Stimulated activated CD8-positive, alpha-beta memory T cell treated with anti-CD3 and anti-CD28 coated beads, Interleukin-4, amount 100 ng/mL, for 4 hours (primary cell): ENCODE results near the gene CACNA1A.
"Not testable (repeated sequence)": the region's sequence is repeated elsewhere in the genome, so short reads cannot be mapped to it uniquely, and the experiment has no call there.

ENCODE experiments used
- DNase-seq, 2 donors: peaks; one replicate each; pipeline ENCODE4 v3.0.0-alpha.2; 2020; ENCODE audit warnings: low read depth in 2 of 2, low spot score in 1 of 2

Gene CACNA1A

GRCh38 chr19:13366529-13367143 lies 139.6 kb downstream of the CACNA1A start:
- DNase-seq: no peak

DNA sequence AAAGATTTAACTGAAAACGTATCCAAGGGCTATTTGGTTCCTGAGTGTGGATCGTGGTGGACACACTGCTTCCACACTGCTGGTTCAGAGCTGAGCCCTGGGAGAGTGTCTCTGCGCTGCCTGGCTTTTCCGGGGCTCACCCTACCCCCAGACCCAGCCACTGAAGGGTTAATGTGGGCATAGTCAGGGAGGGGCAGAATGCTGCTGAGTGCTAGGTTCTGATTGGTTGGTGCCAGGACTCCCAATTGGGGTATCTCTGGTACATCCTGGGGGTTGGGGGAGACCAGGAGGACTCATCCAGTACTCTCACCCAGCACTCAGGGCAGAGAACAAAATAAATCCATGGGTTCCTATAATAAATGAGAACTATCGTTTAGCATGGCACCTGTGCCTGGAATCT lies 142.3 kb downstream of the CACNA1A start:
- DNase-seq: no peak

DNA sequence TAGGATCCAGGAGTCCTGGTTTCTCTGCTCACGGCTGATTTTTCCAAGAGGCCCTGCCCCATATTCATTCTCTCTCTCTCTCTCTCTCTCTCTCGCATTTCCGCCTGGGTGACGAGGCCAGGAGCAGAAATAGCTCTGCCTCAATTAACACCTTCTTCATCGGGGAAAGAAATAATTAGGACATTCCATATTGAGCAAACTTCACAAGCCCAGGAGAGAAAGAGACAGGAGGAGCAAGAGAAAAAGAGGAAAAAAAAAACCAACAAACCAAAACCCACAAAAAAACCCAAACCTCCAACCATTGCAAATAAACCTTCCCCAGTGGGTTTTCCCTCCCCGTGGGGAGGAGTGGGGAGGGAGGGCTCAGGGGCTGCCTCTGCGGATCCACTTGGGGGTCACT lies 143.0 kb downstream of the CACNA1A start:
- no peak for DNase-seq

DNA sequence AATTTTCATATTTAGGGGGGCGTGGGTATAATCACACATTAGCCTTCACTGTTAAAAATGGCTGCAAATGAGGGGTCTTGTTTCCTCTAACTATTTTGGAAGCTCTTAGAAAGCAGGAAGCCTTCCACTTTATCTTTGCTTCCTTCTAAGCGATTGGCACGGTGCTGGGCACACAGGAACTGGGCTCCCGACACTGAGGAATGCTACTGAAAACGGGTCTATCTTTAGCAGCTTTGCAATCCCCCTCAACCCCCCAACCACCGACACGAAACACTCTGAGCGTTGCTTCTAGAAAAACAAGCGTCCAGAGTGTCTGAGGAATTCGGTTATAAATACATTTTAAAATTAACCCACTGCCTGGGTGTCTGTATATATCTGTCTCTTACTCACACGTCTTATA lies 143.6 kb downstream of the CACNA1A start:
- DNase-seq: no peak

DNA sequence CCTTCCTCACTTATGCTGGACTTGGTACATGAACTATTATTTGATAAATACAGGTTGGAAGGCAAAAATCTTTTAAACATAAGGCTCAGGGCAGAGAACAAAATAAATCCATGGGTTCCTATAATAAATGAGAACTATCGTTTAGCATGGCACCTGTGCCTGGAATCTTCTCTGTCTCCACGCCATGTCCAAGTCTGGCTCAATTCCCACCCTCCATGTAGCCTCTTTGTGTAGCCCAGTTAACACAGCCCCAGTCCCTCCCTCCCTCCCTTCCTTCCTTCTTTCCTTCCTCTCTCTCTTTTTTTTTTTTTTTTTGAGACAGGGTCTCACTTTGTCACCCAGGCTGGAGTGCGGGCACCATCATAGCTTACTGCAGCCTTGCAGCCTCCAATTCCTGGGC lies 144.6 kb downstream of the CACNA1A start:
- not testable (repeated sequence) for DNase-seq

GRCh38 chr19:13356686-13357280 lies 149.5 kb downstream of the CACNA1A start:
- DNase-seq: no peak

GRCh38 chr19:13356185-13356584 lies 150.1 kb downstream of the CACNA1A start:
- no peak for DNase-seq

DNA sequence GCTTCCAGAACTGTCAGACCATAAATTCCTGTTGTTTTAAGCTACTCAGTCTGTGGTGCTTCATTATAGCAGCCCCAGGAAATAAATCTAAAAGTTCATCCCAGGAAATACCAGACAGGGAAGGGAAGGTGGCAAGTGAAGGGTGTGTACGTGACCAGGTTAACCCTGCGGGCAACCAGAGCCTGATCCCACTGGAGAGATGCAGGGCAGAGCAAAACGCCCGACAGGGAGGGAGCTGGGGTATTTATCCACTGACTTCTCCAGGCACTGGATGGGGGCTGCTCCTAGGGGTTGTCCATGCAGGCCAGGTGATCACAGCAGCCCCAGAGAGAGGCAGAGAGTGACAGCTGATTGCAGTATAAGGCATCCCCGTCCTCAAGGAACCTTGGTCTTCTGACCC lies 150.9 kb downstream of the CACNA1A start:
- no peak for DNase-seq

DNA sequence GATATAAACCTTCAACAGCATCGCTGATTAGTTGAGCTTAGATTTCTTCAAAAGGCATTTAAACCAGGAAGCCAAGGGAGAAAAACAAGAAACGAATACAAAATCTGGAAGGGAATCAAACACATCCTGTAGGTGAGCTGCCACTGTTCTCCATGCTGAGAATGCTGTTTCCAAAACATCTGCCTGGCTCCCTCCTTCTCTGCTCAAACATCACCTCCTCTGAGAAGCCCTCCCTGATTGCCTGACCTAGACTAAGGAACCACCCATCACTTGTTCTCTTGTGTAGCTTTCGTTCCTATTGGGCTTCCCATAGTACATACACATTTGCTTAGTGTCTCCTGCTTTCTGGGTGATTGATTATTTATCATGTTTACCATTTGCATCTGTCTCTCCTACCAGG lies 152.7 kb downstream of the CACNA1A start:
- no peak for DNase-seq

DNA sequence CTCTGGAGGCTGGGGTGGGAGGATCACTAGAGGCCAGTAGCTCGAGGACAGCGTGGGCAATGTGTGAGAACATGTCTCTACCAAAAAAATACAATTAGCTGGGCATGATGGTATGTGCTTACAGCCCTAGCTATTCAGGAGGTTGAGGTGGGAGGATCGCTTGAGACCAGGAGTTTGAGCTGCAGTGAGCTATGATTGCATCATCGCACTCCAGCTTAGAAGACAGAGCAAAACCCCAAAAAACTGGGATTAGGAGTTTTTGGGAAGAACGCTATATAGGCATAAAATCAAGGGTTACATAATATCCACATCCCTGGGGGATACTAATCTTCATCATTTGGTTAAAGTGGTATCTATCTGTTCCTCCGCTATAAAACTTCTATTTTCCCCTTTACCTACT lies 155.5 kb downstream of the CACNA1A start:
- DNase-seq: no peak

DNA sequence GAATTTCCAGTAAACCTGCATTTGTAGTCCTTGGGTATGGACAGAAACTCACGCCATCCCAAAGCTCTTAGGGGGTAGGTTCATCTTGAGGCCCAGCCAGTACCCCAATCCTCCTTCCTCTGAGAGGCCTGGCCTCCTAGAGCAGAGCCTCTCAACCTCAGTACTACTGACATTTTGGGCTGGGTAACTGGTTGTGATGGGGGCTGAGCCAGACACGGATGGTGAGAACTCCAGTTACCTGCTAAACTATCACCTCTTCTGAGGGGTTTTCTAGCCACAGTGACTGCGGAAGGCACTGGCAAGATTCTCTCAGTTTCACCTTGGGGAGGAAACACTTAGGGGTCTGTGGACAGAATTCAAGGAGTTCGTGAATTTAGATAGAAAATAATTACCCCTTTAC lies 156.2 kb downstream of the CACNA1A start:
- DNase-seq: no peak

DNA sequence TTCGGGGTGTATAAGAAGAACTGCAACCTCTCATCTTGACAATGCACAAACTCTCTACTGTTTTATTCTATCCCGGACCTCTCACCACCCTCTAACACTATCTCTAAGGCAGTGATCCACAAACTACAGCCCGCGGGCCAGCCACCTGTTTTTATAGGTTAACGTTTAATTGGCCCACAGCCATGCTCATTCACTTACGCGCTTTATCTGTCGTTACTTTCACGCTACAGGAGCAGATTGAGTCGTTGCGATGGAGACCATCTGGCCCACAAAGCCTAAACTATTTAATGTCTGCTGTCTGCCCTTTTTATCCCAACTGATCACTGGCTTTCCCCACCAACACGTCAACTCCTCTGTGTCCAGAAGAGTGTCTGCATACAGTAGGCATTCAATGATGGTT lies 158.9 kb downstream of the CACNA1A start:
- DNase-seq: no peak

GRCh38 chr19:13343514-13343913 lies 162.8 kb downstream of the CACNA1A start:
- DNase-seq: no peak

DNA sequence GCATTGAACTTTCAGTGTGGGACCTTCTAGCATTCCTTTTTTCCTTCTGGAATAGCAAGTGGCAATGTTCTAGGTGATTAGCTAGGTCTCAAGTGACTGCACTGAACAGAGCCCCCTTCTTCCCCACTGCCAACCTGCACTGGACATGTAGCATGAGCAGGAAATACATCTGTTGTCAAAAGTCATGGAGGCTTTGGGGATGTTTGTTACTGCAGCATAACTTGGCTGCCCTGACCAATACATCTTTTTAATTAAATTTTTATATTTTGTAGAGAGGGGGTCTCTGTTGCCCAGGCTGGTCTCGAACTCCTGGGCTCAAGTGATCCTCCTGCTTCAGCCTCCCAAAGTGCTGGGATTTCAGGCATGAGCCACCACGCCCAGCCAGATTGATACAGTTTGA lies 163.6 kb downstream of the CACNA1A start:
- no peak for DNase-seq

- no peak for DNase-seq
Measured at GRCh38 chr19:13339869-13340268, 166.4 kb downstream of the CACNA1A start.

- no peak for DNase-seq
Measured at GRCh38 chr19:13337181-13337580, 169.1 kb downstream of the CACNA1A start.

GRCh38 chr19:13334801-13335481 lies 171.3 kb downstream of the CACNA1A start:
- no peak for DNase-seq

GRCh38 chr19:13330285-13330684 lies 176.0 kb downstream of the CACNA1A start:
- no peak for DNase-seq

- DNase-seq: no peak
Measured at GRCh38 chr19:13329766-13330165, 176.5 kb downstream of the CACNA1A start.

DNA sequence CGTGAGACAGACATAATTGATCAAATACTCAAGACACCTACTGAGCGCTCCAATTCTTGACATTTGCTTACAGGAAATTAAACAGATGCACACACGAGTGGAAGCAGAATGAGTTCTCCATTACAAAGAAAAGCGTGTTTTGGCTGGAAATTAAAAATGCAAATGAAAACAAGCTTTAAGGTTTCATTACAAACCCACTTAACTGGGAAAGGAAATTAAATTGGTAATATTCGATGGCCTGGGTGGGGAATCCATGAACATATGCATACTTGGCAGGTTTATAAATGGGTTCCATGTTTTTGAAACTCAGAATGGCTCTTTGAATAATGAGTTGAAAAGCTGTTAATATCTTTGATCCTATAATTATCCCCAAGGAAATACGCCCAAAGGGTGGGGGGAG lies 178.0 kb downstream of the CACNA1A start:
- DNase-seq: no peak

DNA sequence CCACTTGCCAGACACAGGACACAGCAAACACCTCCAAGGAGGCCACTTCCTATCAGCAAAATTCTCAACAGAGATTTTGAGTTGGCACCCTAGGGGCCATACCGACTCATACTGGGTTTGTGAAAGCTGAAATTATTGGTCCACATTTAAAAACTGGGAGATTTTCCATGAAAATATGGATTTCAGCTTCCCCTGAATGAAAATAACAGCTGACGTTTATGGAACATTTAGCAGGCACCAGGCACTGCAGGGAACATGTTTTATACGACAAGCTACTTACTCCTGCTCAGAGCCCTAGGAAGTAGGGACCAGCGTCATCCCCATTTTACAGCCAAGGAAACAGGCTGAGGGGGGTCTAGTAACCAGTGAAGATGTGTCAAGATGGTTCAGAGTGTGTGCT lies 186.8 kb downstream of the CACNA1A start:
- DNase-seq: no peak

DNA sequence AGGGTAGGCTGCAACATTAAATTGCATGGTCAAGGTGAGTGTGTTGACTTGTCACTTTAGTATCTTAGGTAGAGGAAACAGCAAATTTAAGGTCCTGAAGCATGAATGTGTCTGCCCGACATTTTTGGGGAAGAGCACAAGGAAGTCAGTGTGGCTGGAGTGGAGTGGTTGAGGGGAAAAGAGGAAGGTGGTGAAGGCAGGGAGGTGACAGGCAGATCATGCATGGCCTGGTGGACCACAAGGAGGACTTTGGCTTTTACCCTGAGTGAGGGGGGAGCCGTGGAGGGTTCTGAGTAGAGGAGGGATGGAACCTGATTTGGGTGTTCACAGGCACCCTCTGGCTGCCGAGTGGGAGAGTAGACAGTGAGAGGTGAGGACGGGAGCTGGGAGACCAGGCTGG lies 188.1 kb downstream of the CACNA1A start:
- DNase-seq: no peak

- no peak for DNase-seq
Measured at GRCh38 chr19:13315495-13315894, 190.8 kb downstream of the CACNA1A start.
